Mucosa of rectum (tissue), 2 donors: ENCODE measurements around the gene SLC13A1.
"Not testable (repeated sequence)": the region's sequence is repeated elsewhere in the genome, so short reads cannot be mapped to it uniquely, and the experiment has no call there.

Experiments used
- H3K27ac ChIP-seq, 2 donors: one replicate each; pipeline ENCODE4 v1.7.0; 2013; ENCODE audit warnings: inconsistent platforms in 2 of 2, low read depth in 2 of 2, low read length in 2 of 2
- H3K27me3 ChIP-seq, 2 donors: one replicate each; pipeline ENCODE4 v1.7.0; 2013; ENCODE audit warnings: low read length in 2 of 2; ENCODE audit not compliant: control insufficient read depth in 2 of 2, insufficient read depth in 2 of 2
- H3K36me3 ChIP-seq, 2 donors: one replicate each; pipeline ENCODE4 v1.7.0; 2013; ENCODE audit warnings: low read length in 2 of 2; ENCODE audit not compliant: control insufficient read depth in 2 of 2, insufficient read depth in 2 of 2
- H3K4me1 ChIP-seq, 2 donors: one replicate each; pipeline ENCODE4 v1.7.0; 2013; ENCODE audit warnings: low read length in 2 of 2, mild to moderate bottlenecking in 1 of 2; ENCODE audit not compliant: control insufficient read depth in 2 of 2, insufficient read depth in 2 of 2
- H3K4me3 ChIP-seq, 2 donors: one replicate each; pipeline ENCODE4 v1.7.0; 2013; ENCODE audit warnings: low read length in 2 of 2
- H3K9ac ChIP-seq, 2 donors: one replicate each; pipeline ENCODE4 v1.7.0; 2013; ENCODE audit warnings: low read length in 2 of 2, low read depth in 1 of 2, mild to moderate bottlenecking in 1 of 2
- H3K9me3 ChIP-seq, 2 donors: one replicate each; pipeline ENCODE4 v1.7.0; 2013; ENCODE audit warnings: low read length in 2 of 2; ENCODE audit not compliant: control insufficient read depth in 2 of 2
- donor health status: healthy.
- donor health status: Normal muscosa, but diverticular disease.

Gene SLC13A1

GRCh38 chr7:123112833-123113232 is 86.9 kb downstream of the SLC13A1 start:
- Histone ChIP-seq H3K9ac (no peak overlapping the region), H3K27ac (no peak overlapping the region), H3K36me3 (no peaks in the 10 kb centered on the region), H3K4me3 (no peak overlapping the region), H3K27me3 (peaks cover 0 to 2% of the 10 kb centered on the region in 2 donors), H3K9me3 (no peaks in the 10 kb centered on the region), H3K4me1 (no peaks in the 10 kb centered on the region)

- H3K36me3 ChIP-seq, result no peaks in the 10 kb centered on the region
- H3K27ac ChIP-seq, result no peak overlapping the region
- H3K9ac ChIP-seq, result no peak overlapping the region
- no peaks in the 10 kb centered on the region for H3K9me3 ChIP-seq
- no peaks in the 10 kb centered on the region for H3K27me3 ChIP-seq
- H3K4me3 ChIP-seq, result no peak overlapping the region
- no peaks in the 10 kb centered on the region for H3K4me1 ChIP-seq
Observed at GRCh38 chr7:123099712-123100111, 100.1 kb downstream of the SLC13A1 start.

DNA sequence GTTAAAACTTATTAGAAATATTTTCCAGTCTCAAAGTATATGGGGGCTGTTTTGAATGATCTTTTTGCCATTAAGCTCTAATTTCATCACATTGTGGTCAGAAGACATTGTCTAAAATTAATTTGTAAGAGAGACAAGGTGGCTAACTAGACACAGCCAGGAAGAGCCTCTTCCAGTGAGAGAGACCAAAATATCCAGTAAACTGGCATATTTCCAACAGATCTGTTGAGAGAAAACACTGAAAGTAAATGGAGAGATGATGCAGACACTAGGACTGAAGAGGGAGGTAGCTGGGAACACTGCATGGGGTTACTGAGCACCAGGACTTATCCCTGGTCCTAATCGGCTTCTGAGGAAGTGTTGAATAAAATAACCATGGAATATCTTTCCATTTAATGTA is 102.8 kb downstream of the SLC13A1 start:
- Histone ChIP-seq H3K9me3 (no peaks in the 10 kb centered on the region), H3K4me3 (no peak overlapping the region), H3K27me3 (no peaks in the 10 kb centered on the region), H3K4me1 (no peaks in the 10 kb centered on the region), H3K27ac (no peak overlapping the region), H3K36me3 (no peaks in the 10 kb centered on the region), H3K9ac (no peak overlapping the region)

GRCh38 chr7:123096434-123096833 is 103.3 kb downstream of the SLC13A1 start:
- Histone ChIP-seq H3K27me3 (no peaks in the 10 kb centered on the region), H3K27ac (no peak overlapping the region), H3K9me3 (no peaks in the 10 kb centered on the region), H3K36me3 (no peaks in the 10 kb centered on the region), H3K4me3 (no peak overlapping the region), H3K9ac (no peak overlapping the region), H3K4me1 (no peaks in the 10 kb centered on the region)

GRCh38 chr7:123090456-123090855 is 109.3 kb downstream of the SLC13A1 start:
- Histone ChIP-seq H3K4me1 (no peaks in the 10 kb centered on the region), H3K9me3 (no peaks in the 10 kb centered on the region), H3K36me3 (no peaks in the 10 kb centered on the region), H3K9ac (no peak overlapping the region), H3K4me3 (no peak overlapping the region), H3K27me3 (no peaks in the 10 kb centered on the region), H3K27ac (no peak overlapping the region)

DNA sequence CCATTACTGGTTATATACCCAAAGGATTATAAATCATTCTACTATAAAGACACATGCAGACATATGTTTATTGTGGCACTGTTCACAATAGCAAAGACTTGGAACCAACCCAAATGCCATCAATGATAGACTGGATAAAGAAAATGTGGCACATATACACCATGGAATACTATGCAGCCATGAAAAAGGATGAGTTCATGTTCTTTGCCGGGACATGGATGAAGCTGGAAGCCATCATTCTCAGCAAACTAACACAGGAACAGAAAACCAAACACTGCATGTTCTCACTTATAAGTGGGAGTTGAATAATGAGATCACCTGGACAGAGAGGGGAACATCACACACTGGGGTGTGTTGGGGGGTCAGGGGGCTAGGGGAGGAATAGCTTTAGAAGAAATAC is 112.9 kb downstream of the SLC13A1 start:
- H3K9me3 ChIP-seq, H3K4me1 ChIP-seq, H3K27ac ChIP-seq, H3K36me3 ChIP-seq, H3K4me3 ChIP-seq, H3K9ac ChIP-seq, H3K27me3 ChIP-seq: not testable (repeated sequence)

GRCh38 chr7:123084861-123085260 is 114.9 kb downstream of the SLC13A1 start:
- not testable (repeated sequence) for H3K9ac ChIP-seq, H3K4me3 ChIP-seq, H3K9me3 ChIP-seq

GRCh38 chr7:123079021-123079420 is 120.7 kb downstream of the SLC13A1 start:
- H3K27me3 ChIP-seq, result no peaks in the 10 kb centered on the region
- H3K27ac ChIP-seq, result no peak overlapping the region
- H3K4me1 ChIP-seq, result no peaks in the 10 kb centered on the region
- H3K9ac ChIP-seq, result no peak overlapping the region
- no peaks in the 10 kb centered on the region for H3K36me3 ChIP-seq
- H3K4me3 ChIP-seq, result no peak overlapping the region
- H3K9me3 ChIP-seq, result no peaks in the 10 kb centered on the region

More at GRCh38 chr7:123084861-123085260, 114.9 kb downstream of the SLC13A1 start:
- not testable (repeated sequence) for H3K4me1 ChIP-seq, H3K27ac ChIP-seq, H3K27me3 ChIP-seq, H3K36me3 ChIP-seq

GRCh38 chr7:123075838-123076467 is 123.8 kb downstream of the SLC13A1 start:
- no peak overlapping the region for H3K9ac ChIP-seq
- H3K27ac ChIP-seq, result no peak overlapping the region
- no peaks in the 10 kb centered on the region for H3K27me3 ChIP-seq
- no peaks in the 10 kb centered on the region for H3K4me1 ChIP-seq
- H3K4me3 ChIP-seq, result no peak overlapping the region
- no peaks in the 10 kb centered on the region for H3K36me3 ChIP-seq
- H3K9me3 ChIP-seq, result no peaks in the 10 kb centered on the region

GRCh38 chr7:123070702-123071286 is 129.0 kb downstream of the SLC13A1 start:
- H3K27me3 ChIP-seq, result no peaks in the 10 kb centered on the region
- H3K4me1 ChIP-seq, result no peaks in the 10 kb centered on the region
- H3K4me3 ChIP-seq, result no peak overlapping the region
- H3K9ac ChIP-seq, result no peak overlapping the region
- no peaks in the 10 kb centered on the region for H3K36me3 ChIP-seq
- no peaks in the 10 kb centered on the region for H3K9me3 ChIP-seq
- H3K27ac ChIP-seq, result no peak overlapping the region
